Measurements from ENCODE around the gene TGIF1.
A peak's percentile ranks its signal among the peaks of the same experiment; 100 is the strongest.

The TGIF1 gene

GRCh38 chr18:3449512-3450011 lies 410 bp upstream of the TGIF1 start:
- CTCF ChIA-PET, result no interaction called here
- DNase-seq (ENCODE audit: extremely low spot score), result peak; percentile 21
- TF ChIP-seq FOXK2 (IDR thresholded peaks at IDR 0.05) (no peak), SP1 (IDR thresholded peaks at IDR 0.05) (no peak), ELF4 (IDR thresholded peaks at IDR 0.05) (no peak), SUZ12 (IDR thresholded peaks at IDR 0.05) (no peak), TARDBP (IDR thresholded peaks at IDR 0.05) (no peak), FOXM1 (IDR thresholded peaks at IDR 0.05; ENCODE audit: borderline replicate concordance) (no peak), L3MBTL2 (conservative IDR thresholded peaks at IDR 0.05) (peak; percentile 45), CTBP1 (IDR thresholded peaks at IDR 0.05; ENCODE audit: borderline replicate concordance) (no peak), BHLHE40 (IDR thresholded peaks at IDR 0.05; ENCODE audit: borderline replicate concordance) (no peak), ZNF384 (IDR thresholded peaks at IDR 0.05) (no peak), NFRKB (IDR thresholded peaks at IDR 0.05) (no peak), PKNOX1 (IDR thresholded peaks at IDR 0.05) (0 out of 2 replicates have a peak, but pooled peaks have one; percentile 9), LEF1 (IDR thresholded peaks at IDR 0.05; ENCODE audit: borderline replicate concordance) (no peak), FOXA1 (IDR thresholded peaks at IDR 0.05) (no peak), ARNT (IDR thresholded peaks at IDR 0.05) (no peak), HDGF (IDR thresholded peaks at IDR 0.05; ENCODE audit: borderline replicate concordance) (no peak)
- POLR2A ChIA-PET, result interaction anchor here (0.8 to 1.0 kb wide), 4 partner anchors 38 to 154 kb away, joined by 3 to 4 read pairs (median 4); no protein-coding TSS in a partner anchor

- DNase-seq (ENCODE audit: extremely low spot score), result no peak
- CTCF ChIA-PET, result no interaction called here
- POLR2A ChIA-PET, result interaction anchor here (0.6 to 1.2 kb wide), 2 partner anchors 31 to 1372 kb away, joined by 3 to 4 read pairs; no protein-coding TSS in a partner anchor
- TF ChIP-seq CTBP1 (IDR thresholded peaks at IDR 0.05; ENCODE audit: borderline replicate concordance), result no peak
- no peak for TF ChIP-seq FOXM1 (IDR thresholded peaks at IDR 0.05; ENCODE audit: borderline replicate concordance)
- TF ChIP-seq L3MBTL2 (conservative IDR thresholded peaks at IDR 0.05), result no peak
- TF ChIP-seq FOXA1 (IDR thresholded peaks at IDR 0.05), result no peak
- no peak for TF ChIP-seq LEF1 (IDR thresholded peaks at IDR 0.05; ENCODE audit: borderline replicate concordance)
- TF ChIP-seq HDGF (IDR thresholded peaks at IDR 0.05; ENCODE audit: borderline replicate concordance), result no peak
- no peak for TF ChIP-seq PKNOX1 (IDR thresholded peaks at IDR 0.05)
- TF ChIP-seq ARNT (IDR thresholded peaks at IDR 0.05), result no peak
- no peak for TF ChIP-seq TARDBP (IDR thresholded peaks at IDR 0.05)
- TF ChIP-seq BHLHE40 (IDR thresholded peaks at IDR 0.05; ENCODE audit: borderline replicate concordance), result no peak
- TF ChIP-seq ELF4 (IDR thresholded peaks at IDR 0.05), result no peak
- no peak for TF ChIP-seq SP1 (IDR thresholded peaks at IDR 0.05)
- no peak for TF ChIP-seq ZNF384 (IDR thresholded peaks at IDR 0.05)
- no peak for TF ChIP-seq SUZ12 (IDR thresholded peaks at IDR 0.05)
- TF ChIP-seq FOXK2 (IDR thresholded peaks at IDR 0.05), result no peak
- no peak for TF ChIP-seq NFRKB (IDR thresholded peaks at IDR 0.05)
These were observed 819 bp downstream of the TGIF1 start for GRCh38 chr18:3450799-3451182.

GRCh38 chr18:3451183-3451988 lies 1.4 kb downstream of the TGIF1 start:
- ChIA-PET CTCF (no interaction called here), POLR2A (interaction anchor here (0.6 to 1.3 kb wide), 3 partner anchors 30 to 1371 kb away, joined by 3 to 6 read pairs (median 4); no protein-coding TSS in a partner anchor)
- TF ChIP-seq CTBP1 (IDR thresholded peaks at IDR 0.05; ENCODE audit: borderline replicate concordance), result no peak
- no peak for TF ChIP-seq NFRKB (IDR thresholded peaks at IDR 0.05)
- TF ChIP-seq SP1 (IDR thresholded peaks at IDR 0.05), result no peak
- TF ChIP-seq BHLHE40 (IDR thresholded peaks at IDR 0.05; ENCODE audit: borderline replicate concordance), result no peak
- no peak for TF ChIP-seq HDGF (IDR thresholded peaks at IDR 0.05; ENCODE audit: borderline replicate concordance)
- TF ChIP-seq FOXA1 (IDR thresholded peaks at IDR 0.05), result no peak
- 0 out of 2 replicates have a peak, but pooled peaks have one; percentile 38 for TF ChIP-seq TARDBP (IDR thresholded peaks at IDR 0.05)
- TF ChIP-seq LEF1 (IDR thresholded peaks at IDR 0.05; ENCODE audit: borderline replicate concordance), result no peak
- TF ChIP-seq PKNOX1 (IDR thresholded peaks at IDR 0.05), result peak; percentile 90
- no peak for TF ChIP-seq ARNT (IDR thresholded peaks at IDR 0.05)
- TF ChIP-seq ZNF384 (IDR thresholded peaks at IDR 0.05), result no peak
- TF ChIP-seq ELF4 (IDR thresholded peaks at IDR 0.05), result no peak
- no peak for TF ChIP-seq SUZ12 (IDR thresholded peaks at IDR 0.05)
- TF ChIP-seq L3MBTL2 (conservative IDR thresholded peaks at IDR 0.05), result no peak
- no peak for TF ChIP-seq FOXM1 (IDR thresholded peaks at IDR 0.05; ENCODE audit: borderline replicate concordance)
- no peak for TF ChIP-seq FOXK2 (IDR thresholded peaks at IDR 0.05)
- peak; percentile 62 for DNase-seq (ENCODE audit: extremely low spot score)

DNA sequence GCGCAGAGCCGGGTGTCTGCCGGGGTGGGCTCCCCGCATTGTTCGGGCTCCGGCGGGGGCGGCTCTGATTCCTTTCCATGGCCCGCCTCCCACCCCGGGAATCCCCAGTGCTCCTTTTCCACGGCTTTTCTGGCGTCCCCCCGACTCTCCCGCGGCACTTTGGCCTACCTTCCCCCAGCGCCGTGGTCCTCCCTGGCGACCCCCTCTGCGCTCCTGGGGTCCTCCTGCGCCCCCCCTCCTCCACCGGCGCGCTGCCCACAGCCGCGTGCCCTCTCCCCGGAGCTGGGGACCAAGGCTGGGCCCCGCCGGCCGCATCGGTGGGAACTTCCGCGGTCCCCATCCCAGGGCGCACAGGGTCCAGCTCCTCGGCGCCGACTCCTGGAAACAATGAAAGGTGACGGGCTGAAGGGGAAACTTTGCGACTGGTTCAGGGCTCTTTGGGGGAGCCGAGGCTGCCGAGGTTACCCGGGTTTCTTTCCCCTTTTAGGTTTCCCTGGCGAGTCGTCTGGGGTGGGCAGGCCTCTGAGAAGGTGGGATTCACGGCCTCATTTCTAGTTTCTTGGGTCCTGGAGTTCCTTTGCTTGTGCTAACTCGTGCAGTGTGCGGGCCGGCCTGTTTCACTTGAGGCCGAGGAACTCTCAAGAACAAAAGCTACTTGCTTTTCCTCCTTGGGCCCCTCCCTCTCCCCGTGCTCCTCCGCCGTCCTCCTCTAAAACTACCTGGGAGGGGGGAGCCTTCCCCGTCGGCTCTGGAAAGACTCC lies 2.2 kb downstream of the TGIF1 start:
- ChIA-PET POLR2A (interaction anchor here (0.8 to 1.3 kb wide), 4 partner anchors 10 to 151 kb away, joined by 3 to 6 read pairs (median 4); no protein-coding TSS in a partner anchor), CTCF (interaction anchor here (0.7 to 1.1 kb wide), 2 partner anchors 133 to 354 kb away, joined by 3 to 4 read pairs; no protein-coding TSS in a partner anchor)
- 0 out of 2 replicates have a peak, but pooled peaks have one; percentile 12 for TF ChIP-seq L3MBTL2 (conservative IDR thresholded peaks at IDR 0.05)
- TF ChIP-seq NFRKB (IDR thresholded peaks at IDR 0.05), result no peak
- no peak for TF ChIP-seq CTBP1 (IDR thresholded peaks at IDR 0.05; ENCODE audit: borderline replicate concordance)
- peak; percentile 6 for DNase-seq (ENCODE audit: extremely low spot score)

All from HEK293T (cell line).